B cell (primary cell): Measurements from ENCODE around the gene KLHL24.

Experiments
- EZH2 ChIP-seq: IDR thresholded peaks from 2 replicates; pipeline ENCODE4 v1.6.1; 2012; ENCODE audit warnings: borderline replicate concordance, low read depth, mild to moderate bottlenecking, moderate library complexity, low read length; ENCODE audit not compliant: insufficient read depth, poor library complexity, severe bottlenecking
- TF ChIP-seq, protein P1 (sequence below): fragments of 200-600 bp; IDR thresholded peaks from one replicate; pipeline ENCODE4 v1.8.0; 2022; ENCODE audit warnings: antibody characterized with exemption, mild to moderate bottlenecking

DNA sequence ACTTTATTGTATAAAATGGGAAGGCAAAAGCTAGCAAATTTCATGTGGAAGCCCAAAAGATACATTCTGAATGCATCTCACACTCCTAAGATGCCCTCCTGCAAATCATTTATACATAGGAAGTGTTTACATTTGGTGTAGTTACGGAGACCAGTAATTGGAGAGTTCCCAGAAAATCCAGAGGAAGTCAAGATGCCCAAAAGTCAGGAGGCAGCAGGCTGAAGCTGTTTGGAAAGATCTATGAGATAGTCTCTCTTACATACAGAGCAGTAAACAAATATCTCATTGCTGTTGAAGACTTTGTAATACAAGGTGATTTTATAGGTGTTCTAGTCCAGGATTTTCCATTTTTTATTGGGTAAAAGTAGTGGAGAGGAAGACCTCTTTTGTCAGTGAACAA lies 8.8 kb downstream of the KLHL24 start:
- TF ChIP-seq, protein P1, sequence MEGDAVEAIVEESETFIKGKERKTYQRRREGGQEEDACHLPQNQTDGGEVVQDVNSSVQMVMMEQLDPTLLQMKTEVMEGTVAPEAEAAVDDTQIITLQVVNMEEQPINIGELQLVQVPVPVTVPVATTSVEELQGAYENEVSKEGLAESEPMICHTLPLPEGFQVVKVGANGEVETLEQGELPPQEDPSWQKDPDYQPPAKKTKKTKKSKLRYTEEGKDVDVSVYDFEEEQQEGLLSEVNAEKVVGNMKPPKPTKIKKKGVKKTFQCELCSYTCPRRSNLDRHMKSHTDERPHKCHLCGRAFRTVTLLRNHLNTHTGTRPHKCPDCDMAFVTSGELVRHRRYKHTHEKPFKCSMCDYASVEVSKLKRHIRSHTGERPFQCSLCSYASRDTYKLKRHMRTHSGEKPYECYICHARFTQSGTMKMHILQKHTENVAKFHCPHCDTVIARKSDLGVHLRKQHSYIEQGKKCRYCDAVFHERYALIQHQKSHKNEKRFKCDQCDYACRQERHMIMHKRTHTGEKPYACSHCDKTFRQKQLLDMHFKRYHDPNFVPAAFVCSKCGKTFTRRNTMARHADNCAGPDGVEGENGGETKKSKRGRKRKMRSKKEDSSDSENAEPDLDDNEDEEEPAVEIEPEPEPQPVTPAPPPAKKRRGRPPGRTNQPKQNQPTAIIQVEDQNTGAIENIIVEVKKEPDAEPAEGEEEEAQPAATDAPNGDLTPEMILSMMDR = no peak
- TF ChIP-seq EZH2 = no peak
